KMS-11 (cell line): ENCODE data around the gene DHX8.

Source experiments
- H2AFZ ChIP-seq: fragments of 200-600 bp; sonication (generic); 2 replicates; pipeline ENCODE4 v1.6.1; 2016; ENCODE audit warnings: antibody characterized with exemption, mixed run types, low read depth
- H3K27ac ChIP-seq: fragments of 200-600 bp; sonication (generic); 2 replicates; pipeline ENCODE4 v1.6.1; 2016; ENCODE audit warnings: mild to moderate bottlenecking, mixed run types
- H3K27me3 ChIP-seq: fragments of 200-600 bp; sonication (generic); 2 replicates; pipeline ENCODE4 v1.6.1; 2017; ENCODE audit warnings: mild to moderate bottlenecking, low read depth, mixed run types, moderate library complexity; ENCODE audit not compliant: insufficient read depth
- H3K36me3 ChIP-seq: fragments of 200-600 bp; sonication (generic); 2 replicates; pipeline ENCODE4 v1.6.1; 2017; ENCODE audit warnings: mild to moderate bottlenecking, mixed run types; ENCODE audit not compliant: insufficient read depth
- H3K4me1 ChIP-seq: fragments of 200-600 bp; sonication (generic); 2 replicates; pipeline ENCODE4 v1.6.1; 2016; ENCODE audit warnings: mild to moderate bottlenecking, low read depth, mixed run types; ENCODE audit not compliant: poor library complexity, severe bottlenecking
- H3K4me2 ChIP-seq: fragments of 200-600 bp; sonication (generic); 2 replicates; pipeline ENCODE4 v1.7.0; 2016; ENCODE audit warnings: mild to moderate bottlenecking, mixed run types
- H3K4me3 ChIP-seq: fragments of 200-600 bp; sonication (generic); IDR thresholded peaks from 2 replicates; pipeline ENCODE4 v1.6.1; 2017; ENCODE audit warnings: low read depth, low read length, mixed read lengths; ENCODE audit not compliant: insufficient read depth
- H3K79me2 ChIP-seq: fragments of 200-600 bp; sonication (generic); 2 replicates; pipeline ENCODE4 v1.6.1; 2016; ENCODE audit warnings: low read depth, mixed run types; ENCODE audit not compliant: insufficient read depth
- H3K9ac ChIP-seq: fragments of 200-600 bp; sonication (generic); 2 replicates; pipeline ENCODE4 v1.6.1; 2016; ENCODE audit warnings: mild to moderate bottlenecking, mixed run types
- H4K20me1 ChIP-seq: fragments of 200-600 bp; sonication (generic); 2 replicates; pipeline ENCODE4 v1.6.1; 2016; ENCODE audit warnings: mild to moderate bottlenecking, mixed run types; ENCODE audit not compliant: insufficient read depth
- CTCF ChIP-seq: fragments of 200-600 bp; sonication (generic); conservative IDR thresholded peaks from 2 replicates; pipeline ENCODE4 v1.6.1; 2017; ENCODE audit warnings: low read depth, mild to moderate bottlenecking, antibody characterized with exemption, low read length, moderate library complexity, mixed read lengths

DHX8 gene

DNA sequence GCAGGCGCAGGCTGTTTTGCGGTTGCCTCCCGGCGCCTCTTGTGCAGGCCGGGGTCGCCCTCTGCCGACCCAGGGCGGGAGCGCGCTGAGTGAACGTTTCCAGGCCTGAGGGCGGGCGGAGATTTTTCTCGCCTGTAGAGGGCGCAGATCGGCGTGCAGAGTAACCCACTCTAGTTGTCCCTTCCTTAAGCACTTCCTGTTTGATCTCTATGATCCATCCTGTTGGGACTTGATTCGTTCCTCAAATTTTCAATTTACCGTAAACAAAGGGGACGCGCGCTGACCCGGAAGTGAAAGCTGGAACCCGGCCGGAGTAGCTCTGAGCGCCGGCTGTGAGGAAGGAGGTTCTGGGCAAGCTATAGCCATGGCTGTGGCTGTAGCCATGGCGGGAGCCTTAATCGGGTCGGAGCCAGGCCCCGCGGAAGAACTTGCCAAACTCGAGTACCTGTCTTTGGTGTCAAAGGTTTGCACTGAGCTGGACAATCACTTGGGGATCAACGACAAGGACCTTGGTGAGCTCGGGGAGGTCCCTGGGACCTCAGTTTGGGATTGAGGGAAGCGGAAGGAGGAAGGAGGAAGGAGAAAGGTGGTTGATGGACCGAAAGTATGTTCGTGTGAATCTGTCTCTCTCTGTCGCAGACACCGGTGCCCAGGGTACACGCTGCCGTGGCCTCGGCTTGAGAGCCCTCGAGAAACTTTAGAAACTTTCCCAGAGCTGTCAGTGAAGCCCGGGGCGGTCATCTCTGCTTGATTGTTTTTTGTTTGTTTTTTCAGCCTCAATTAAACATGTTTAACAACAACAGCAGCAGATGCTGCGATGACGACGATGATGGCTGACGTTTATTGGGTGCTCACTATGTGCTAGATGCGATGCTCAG lies at the start of gene DHX8:
DHX8 (plus strand) TSS at position 302 of the 878 bp plus-strand sequence; CDS start at position 365, 63 bp downstream.
- H3K27me3 ChIP-seq, result no peaks in the 10 kb centered on the region
- peak; percentile 99 for TF ChIP-seq CTCF
- H3K4me3 ChIP-seq, result peak within 1 kb of the TSS; percentile 61
- no peaks in the 10 kb centered on the region for H3K36me3 ChIP-seq
- no peaks in the 10 kb centered on the region for H4K20me1 ChIP-seq
- H3K9ac ChIP-seq, result peak within 1 kb of the TSS; percentile 61
- peak within 1 kb of the TSS; percentile 62 for H3K27ac ChIP-seq
- H3K4me1 ChIP-seq, result peaks cover 22% of the 10 kb centered on the region
- peak within 1 kb of the TSS; percentile 100 for H2AFZ ChIP-seq
- H3K4me2 ChIP-seq, result peak within 1 kb of the TSS; percentile 90
- H3K79me2 ChIP-seq, result peaks cover 45% of the 10 kb centered on the region

DNA sequence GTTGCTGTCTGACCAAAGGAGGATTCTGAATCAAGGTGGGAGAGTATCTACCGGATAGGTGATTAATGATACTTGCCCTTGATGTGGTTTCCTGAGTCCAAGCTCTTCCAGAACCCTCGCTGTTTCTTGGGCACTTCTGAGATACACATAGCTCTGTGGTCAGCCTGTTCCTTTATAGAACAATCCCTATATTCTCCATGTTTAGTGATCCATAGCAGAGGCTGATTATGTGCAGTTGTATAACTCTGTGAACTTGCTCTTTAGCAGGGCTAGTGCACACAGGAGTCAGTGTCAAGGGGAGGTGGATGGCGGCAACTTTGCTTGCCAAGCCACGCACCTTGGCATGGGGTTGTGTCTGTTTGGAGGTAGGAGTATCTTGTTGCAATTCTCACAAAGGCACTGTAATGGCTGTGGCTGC lies 48.9 kb upstream of the DHX8 start:
- H3K4me1 ChIP-seq, result no peaks in the 10 kb centered on the region
- TF ChIP-seq CTCF, result no peak
- no peaks in the 10 kb centered on the region for H4K20me1 ChIP-seq
- H2AFZ ChIP-seq, result no peak overlapping the region
- peaks cover 6% of the 10 kb centered on the region; the same call in 1 of the 2 replicates for H3K27me3 ChIP-seq
- no peak overlapping the region for H3K4me3 ChIP-seq
- no peaks in the 10 kb centered on the region for H3K36me3 ChIP-seq
- no peak overlapping the region for H3K27ac ChIP-seq
- H3K79me2 ChIP-seq, result no peaks in the 10 kb centered on the region
- H3K4me2 ChIP-seq, result no peak overlapping the region
- no peak overlapping the region for H3K9ac ChIP-seq

DNA sequence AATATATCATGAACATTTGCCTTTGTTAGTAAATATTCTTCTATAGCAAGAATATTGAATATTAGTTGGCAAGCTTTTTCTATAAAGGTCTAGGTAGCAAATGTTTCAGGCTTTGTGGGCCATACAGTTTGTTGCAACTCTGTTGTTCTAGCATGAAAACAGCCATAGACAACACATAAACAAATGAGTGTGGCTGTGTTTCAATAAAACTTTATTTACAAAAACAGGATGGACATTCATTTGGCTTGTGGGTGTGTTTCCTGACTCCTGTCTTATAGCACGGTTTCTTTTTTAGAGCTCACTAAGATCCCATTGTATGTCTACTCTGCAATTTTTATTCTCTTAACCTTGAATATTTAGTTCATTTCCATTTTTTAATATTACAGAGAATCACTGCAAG lies 46.0 kb upstream of the DHX8 start:
- H3K27ac ChIP-seq, result no peak overlapping the region
- H3K79me2 ChIP-seq, result no peaks in the 10 kb centered on the region
- H3K4me1 ChIP-seq, result no peaks in the 10 kb centered on the region
- H3K4me2 ChIP-seq, result no peak overlapping the region
- H3K27me3 ChIP-seq, result no peaks in the 10 kb centered on the region; the same call in 1 of the 2 replicates
- no peak overlapping the region for H2AFZ ChIP-seq
- no peaks in the 10 kb centered on the region for H4K20me1 ChIP-seq
- H3K4me3 ChIP-seq, result no peak overlapping the region
- no peak for TF ChIP-seq CTCF
- no peaks in the 10 kb centered on the region for H3K36me3 ChIP-seq
- no peak overlapping the region for H3K9ac ChIP-seq

DNA sequence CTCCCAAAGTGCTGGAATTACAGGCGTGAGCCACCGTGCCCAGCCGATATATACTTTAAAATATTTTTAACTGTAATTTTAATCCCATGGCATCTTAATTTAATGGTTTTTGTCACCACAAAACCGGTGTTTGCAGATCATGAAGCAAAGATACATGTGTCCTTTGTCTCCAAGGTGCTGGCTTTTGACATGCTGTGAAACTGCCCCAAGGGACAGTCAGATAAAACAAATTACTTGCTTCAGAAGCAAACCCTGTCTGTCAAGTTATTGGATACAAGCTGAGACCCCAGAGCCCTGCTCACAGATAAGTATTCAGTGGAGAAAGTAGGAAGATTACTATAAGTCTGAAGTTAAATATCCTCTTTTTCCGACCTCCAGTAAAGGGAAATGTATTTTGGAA lies 45.1 kb upstream of the DHX8 start:
- no peak overlapping the region for H2AFZ ChIP-seq
- no peak overlapping the region for H3K9ac ChIP-seq
- no peaks in the 10 kb centered on the region for H3K79me2 ChIP-seq
- no peak overlapping the region for H3K4me3 ChIP-seq
- TF ChIP-seq CTCF, result no peak
- H3K27ac ChIP-seq, result no peak overlapping the region
- H3K4me2 ChIP-seq, result no peak overlapping the region
- no peaks in the 10 kb centered on the region for H3K4me1 ChIP-seq
- H3K27me3 ChIP-seq, result no peaks in the 10 kb centered on the region; the same call in 1 of the 2 replicates
- H3K36me3 ChIP-seq, result no peaks in the 10 kb centered on the region
- no peaks in the 10 kb centered on the region for H4K20me1 ChIP-seq
